HepG2 (cell line): ENCODE data around the gene FAM163B. TPM values are rescaled to one million over a fixed set of nuclear protein-coding genes. Genes with fewer than 3 reads are reported as not detected.

ENCODE experiments used
- ATAC-seq: fragments of 200-7000 bp; cut with Tn5 transposase; 3 replicates; pipeline ENCODE4 v1.9.1; 2020; ENCODE audit warnings: mild to moderate bottlenecking, moderate library complexity
- BruUV-seq: library from RNA; stranded (reverse); fragments of 400-500 nt; replicated peaks from 2 replicates; lab custom pipeline; 2021; lab: Mats Ljungman, UMichigan
- CTCF ChIA-PET: fragments of 300-600 bp; formaldehyde crosslinking; extraction: SDS; loops from one replicate; lab custom pipeline; 2021; ENCODE audit warnings: low total read pairs, inconsistent platforms, low intra/inter-chr PET ratio; lab: Yijun Ruan, JAX
- POLR2A ChIA-PET: fragments of 350-600 bp; sonication (Branson Sonifier 250); formaldehyde crosslinking; loops from one replicate; lab custom pipeline; 2020; ENCODE audit warnings: antibody characterized with exemption, inconsistent platforms; lab: Yijun Ruan, JAX
- DNase-seq: peaks from one replicate; pipeline ENCODE4 v3.0.0-alpha.2; 2015; ENCODE audit warnings: low spot score
- FAIRE-seq: peaks from 3 replicates; lab custom pipeline; 2011; peaks lifted over from hg19 to GRCh38; lab: Jason Lieb, UNC
- H2AFZ ChIP-seq: one replicate; pipeline ENCODE4 v1.6.1; 2011; ENCODE audit warnings: low read length, inconsistent platforms
- H3K27ac ChIP-seq: fragments of 300-600 bp; 3 replicates; pipeline ENCODE4 v1.8.0; 2011; ENCODE audit warnings: mixed run types, mild to moderate bottlenecking, mixed read lengths, low read length, inconsistent platforms; ENCODE audit not compliant: insufficient read depth; ENCODE audit errors: extremely low read length
- H3K27me3 ChIP-seq, 2 experiments: fragments of 200-600 bp in 1 of 2; 2 replicates in 1 of 2; 3 replicates in 1 of 2; pipeline versions ENCODE4 v1.6.0 to v1.8.0; 2011; ENCODE audit warnings: low read length in 2 of 2, mild to moderate bottlenecking in 2 of 2, moderate library complexity in 2 of 2, inconsistent platforms in 1 of 2; ENCODE audit not compliant: insufficient read depth in 2 of 2, control insufficient read depth in 1 of 2
- H3K36me3 ChIP-seq, 2 experiments: fragments of 200-600 bp in 1 of 2; replicated peaks in 1 of 2; 2 replicates in 1 of 2; 3 replicates in 1 of 2; pipeline versions ENCODE4 v1.5.1 to v1.8.0; 2011; ENCODE audit warnings: low read length in 2 of 2, inconsistent platforms in 1 of 2; ENCODE audit not compliant: insufficient read depth in 2 of 2, control insufficient read depth in 1 of 2
- H3K4me1 ChIP-seq: 2 replicates; pipeline ENCODE4 v1.5.1; 2012; ENCODE audit warnings: low read length, inconsistent platforms; ENCODE audit not compliant: insufficient read depth
- H3K4me2 ChIP-seq: 2 replicates; pipeline ENCODE4 v1.6.0; 2011; ENCODE audit warnings: low read depth, low read length, inconsistent platforms
- H3K4me3 ChIP-seq, 3 experiments: fragments of 200-600 bp in 1 of 3; sonication (generic), shearing (Covaris generic) in 1 of 3; replicated peaks in 1 of 3; 2 replicates each; pipeline ENCODE4 v1.5.1; 2011 to 2016; ENCODE audit warnings: low read length in 3 of 3, inconsistent platforms in 2 of 3, low read depth in 2 of 3, mild to moderate bottlenecking in 2 of 3, control low read depth in 1 of 3, mixed read lengths in 1 of 3; ENCODE audit not compliant: insufficient read depth in 1 of 3
- H3K79me2 ChIP-seq: one replicate; pipeline ENCODE4 v1.6.1; 2011; ENCODE audit warnings: low read length, inconsistent platforms; ENCODE audit not compliant: insufficient read depth
- H3K9ac ChIP-seq: 2 replicates; pipeline ENCODE4 v1.6.0; 2011; ENCODE audit warnings: mild to moderate bottlenecking, low read depth, low read length, inconsistent platforms; ENCODE audit not compliant: insufficient read depth
- H3K9me3 ChIP-seq: 2 replicates; pipeline ENCODE4 v1.5.1; 2012; ENCODE audit warnings: mild to moderate bottlenecking, low read length
- H4K20me1 ChIP-seq: 2 replicates; pipeline ENCODE4 v1.6.0; 2011; ENCODE audit warnings: inconsistent platforms, mild to moderate bottlenecking, low read length, moderate library complexity; ENCODE audit not compliant: insufficient read depth
- ADNP ChIP-seq: sonication (generic); formaldehyde crosslinking; IDR thresholded peaks from 2 replicates; pipeline ENCODE4 v1.4.0; 2020; ENCODE audit warnings: missing genetic modification reagents
- ASH2L ChIP-seq: fragments of 300-600, 200-600 bp; sonication (generic); IDR thresholded peaks from 2 replicates; pipeline ENCODE4 v1.7.0; 2017; ENCODE audit warnings: low read depth, mild to moderate bottlenecking, moderate library complexity, mixed read lengths, low read length; ENCODE audit not compliant: insufficient read length
- CCDC6 ChIP-seq: sonication (generic); formaldehyde crosslinking; IDR thresholded peaks from 2 replicates; pipeline ENCODE4 v1.8.1; 2022; ENCODE audit warnings: mild to moderate bottlenecking, missing genetic modification reagents, moderate library complexity
- HMGA1 ChIP-seq: sonication (generic); formaldehyde crosslinking; conservative IDR thresholded peaks from 2 replicates; pipeline ENCODE4 v1.4.0; 2020; ENCODE audit warnings: missing genetic modification reagents
- NCOA5 ChIP-seq: sonication (generic); formaldehyde crosslinking; IDR thresholded peaks from 2 replicates; pipeline ENCODE4 v1.4.0; 2020; ENCODE audit warnings: missing genetic modification reagents
- PHF5A ChIP-seq: IDR thresholded peaks from one replicate; pipeline ENCODE4 v1.6.1; 2018; ENCODE audit warnings: low read depth, missing genetic modification reagents; ENCODE audit not compliant: unreplicated experiment
- REXO4 ChIP-seq: sonication (generic); formaldehyde crosslinking; IDR thresholded peaks from 2 replicates; pipeline ENCODE4 v1.8.0; 2022; ENCODE audit warnings: missing genetic modification reagents, mild to moderate bottlenecking, borderline replicate concordance
- TAF1 ChIP-seq: sonication (generic); formaldehyde crosslinking; IDR thresholded peaks from 2 replicates; pipeline ENCODE4 v1.4.0; 2020; ENCODE audit warnings: missing genetic modification reagents
- TRAFD1 ChIP-seq: sonication (generic); formaldehyde crosslinking; IDR thresholded peaks from 2 replicates; pipeline ENCODE4 v1.5.1; 2020; ENCODE audit warnings: missing genetic modification reagents, mild to moderate bottlenecking, borderline replicate concordance
- ZNF101 ChIP-seq: sonication (generic); formaldehyde crosslinking; IDR thresholded peaks from 2 replicates; pipeline ENCODE4 v1.4.0; 2020; ENCODE audit warnings: mild to moderate bottlenecking, low read depth, missing genetic modification reagents, borderline replicate concordance
- ZNF3 ChIP-seq: IDR thresholded peaks from 2 replicates; pipeline ENCODE4 v1.7.0; 2017; ENCODE audit warnings: inconsistent platforms
- ZNF30 ChIP-seq: sonication (generic); formaldehyde crosslinking; IDR thresholded peaks from 2 replicates; pipeline ENCODE4 v1.5.0; 2020; ENCODE audit warnings: mild to moderate bottlenecking, missing genetic modification reagents
- ZNF337 ChIP-seq: sonication (generic); formaldehyde crosslinking; IDR thresholded peaks from 2 replicates; pipeline ENCODE4 v1.5.1; 2020; ENCODE audit warnings: missing genetic modification reagents, low read depth, mild to moderate bottlenecking, borderline replicate concordance
- ZNF562 ChIP-seq: sonication (generic); formaldehyde crosslinking; IDR thresholded peaks from 2 replicates; pipeline ENCODE4 v1.8.0; 2022; ENCODE audit warnings: missing genetic modification reagents, borderline replicate concordance
- ZNF576 ChIP-seq: sonication (generic); formaldehyde crosslinking; IDR thresholded peaks from 2 replicates; pipeline ENCODE4 v1.4.0; 2020; ENCODE audit warnings: mild to moderate bottlenecking, missing genetic modification reagents
- ZSCAN29 ChIP-seq: sonication (generic); formaldehyde crosslinking; conservative IDR thresholded peaks from 2 replicates; pipeline ENCODE4 v1.4.0; 2020; ENCODE audit warnings: mild to moderate bottlenecking, missing genetic modification reagents
- WGBS: methylation state at CpG from one replicate; pipeline ENCODE4 v1.1.6; 2017; ENCODE audit warnings: low lambda C conversion rate; 5-methylcytosine and 5-hydroxymethylcytosine counted together
- in situ Hi-C: cut with HindIII; loops from 2 replicates; pipeline ENCODE4 v1.10.0; 2017; ENCODE audit warnings: low pct_unique_long_range_greater_than_20kb; ENCODE audit not compliant: extremely low pct_ligation_motif_present
- intact Hi-C: fragments of 100-400 bp; cut with micrococcal nuclease; formaldehyde crosslinking; loops from one replicate; pipeline ENCODE4 v1.10.0; 2022; ENCODE audit not compliant: unreplicated experiment
- polyA plus RNA-seq, 8 experiments: library from polyadenylated mRNA; depleted of rRNA in 3 of 8; stranded (reverse) in 7 of 8; unstranded in 1 of 8; fragments of >200 nt; fragmentation: Illumina TruSeq in 4 of 8; extraction: Trizol in 4 of 8; gene quantifications; 2 replicates each; pipeline versions ENCODE4 v1.2.1 to v1.2.3, GENCODE V29; 2011 to 2016; ENCODE audit warnings: low read depth in 4 of 8, missing spikeins in 1 of 8, mixed read lengths in 1 of 8; ENCODE audit not compliant: insufficient read depth in 1 of 8
- total RNA-seq, 5 experiments: library from RNA; depleted of rRNA; stranded (reverse); fragments of >200 nt; fragmentation: Illumina TruSeq; extraction: Trizol; gene quantifications; 2 replicates each; pipeline ENCODE4 v1.2.3, GENCODE V29; 2016; ENCODE audit warnings: low read depth in 1 of 5

The FAM163B gene
- total and polyA plus RNA-seq, 2 of the 13 experiments (the other 11 are each of a cell fraction or from before 2014, with no cell fraction given): not detected

- Histone ChIP-seq H3K4me1 (no peaks in the 10 kb centered on the region), H4K20me1 (no peaks in the 10 kb centered on the region), H3K79me2 (no peaks in the 10 kb centered on the region), H3K9me3 (no peaks in the 10 kb centered on the region; the same call in 1 of the 2 replicates), H3K36me3 (no peaks in the 10 kb centered on the region), H3K27ac (no peak overlapping the region), H3K4me2 (no peak overlapping the region), H3K9ac (no peak overlapping the region), H3K4me3 (no peak overlapping the region), H2AFZ (no peak overlapping the region), H3K27me3 (peaks cover 8 to 55% of the 10 kb centered on the region in 2 experiments)
- WGBS: 54% methylated on average over 6 of the region's 17 CpGs
- intact Hi-C loops (no loop called here), in situ Hi-C loops (no loop called here)
- no TSS peak for BruUV-seq
- FAIRE-seq: no peak
- no peak; the same call in 2 of the 3 replicates for ATAC-seq
- no peak for DNase-seq
- ChIA-PET POLR2A (no interaction called here), CTCF (no interaction called here)
- TF ChIP-seq NCOA5 (CRISPR knock-in tag) (no peak), REXO4 (CRISPR knock-in tag) (no peak), TRAFD1 (CRISPR knock-in tag) (no peak), ASH2L (no peak), PHF5A (CRISPR knock-in tag) (no peak), ADNP (CRISPR knock-in tag) (no peak), CCDC6 (CRISPR knock-in tag) (no peak), ZNF337 (CRISPR knock-in tag) (no peak), ZNF30 (CRISPR knock-in tag) (no peak), ZSCAN29 (CRISPR knock-in tag) (no peak), ZNF576 (CRISPR knock-in tag) (no peak), ZNF3 (CRISPR knock-in tag) (no peak), ZNF562 (CRISPR knock-in tag) (no peak), TAF1 (no peak), ZNF101 (CRISPR knock-in tag) (no peak), HMGA1 (CRISPR knock-in tag) (no peak)
Measured at GRCh38 chr9:133591116-133591910, 17.9 kb downstream of the FAM163B start.
